OCI-LY1 (cell line): ENCODE results near the gene ARL6IP4.

Experiments used
- H2AFZ ChIP-seq: fragments of 200-600 bp; sonication (generic), shearing (Covaris generic); 2 replicates; pipeline ENCODE4 v1.6.0; 2014; ENCODE audit warnings: antibody characterized with exemption, mild to moderate bottlenecking, low read length
- H3F3A ChIP-seq: fragments of 200-600 bp; sonication (generic), shearing (Covaris generic); 2 replicates; pipeline ENCODE4 v1.6.0; 2014; ENCODE audit warnings: mild to moderate bottlenecking, antibody characterized with exemption, low read length, moderate library complexity; ENCODE audit not compliant: insufficient read depth
- H3K27ac ChIP-seq: fragments of 200-600 bp; sonication (generic); 2 replicates; pipeline ENCODE4 v1.5.1; 2014; ENCODE audit warnings: low read length, mixed run types, mild to moderate bottlenecking, low read depth; ENCODE audit not compliant: poor library complexity, severe bottlenecking
- H3K27me3 ChIP-seq: fragments of 200-600 bp; sonication (generic); 2 replicates; pipeline ENCODE4 v1.6.0; 2014; ENCODE audit warnings: antibody characterized with exemption, mild to moderate bottlenecking, low read length, moderate library complexity; ENCODE audit not compliant: insufficient read depth
- H3K36me3 ChIP-seq: fragments of 200-600 bp; sonication (generic); 2 replicates; pipeline ENCODE4 v1.6.1; 2014; ENCODE audit warnings: mild to moderate bottlenecking, antibody characterized with exemption, low read length, moderate library complexity, mixed read lengths; ENCODE audit not compliant: insufficient read depth
- H3K4me1 ChIP-seq: fragments of 200-600 bp; sonication (generic); 2 replicates; pipeline ENCODE4 v1.5.1; 2014; ENCODE audit warnings: mild to moderate bottlenecking, low read length, moderate library complexity; ENCODE audit not compliant: insufficient read depth, severe bottlenecking
- H3K4me2 ChIP-seq: fragments of 200-600 bp; sonication (generic), shearing (Covaris generic); 2 replicates; pipeline ENCODE4 v1.6.1; 2014; ENCODE audit warnings: low read length
- H3K4me3 ChIP-seq: fragments of 200-600 bp; sonication (generic); 2 replicates; pipeline ENCODE4 v1.5.1; 2014; ENCODE audit warnings: low read length, low read depth, mild to moderate bottlenecking, mixed read lengths; ENCODE audit not compliant: poor library complexity, severe bottlenecking
- H3K79me2 ChIP-seq: fragments of 200-600 bp; shearing (Covaris generic); 2 replicates; pipeline ENCODE4 v1.6.1; 2016; ENCODE audit warnings: mixed run types, low read length, mixed read lengths; ENCODE audit not compliant: insufficient read depth
- H3K9ac ChIP-seq: fragments of 200-600 bp; sonication (generic), shearing (Covaris generic); 2 replicates; pipeline ENCODE4 v1.6.1; 2014; ENCODE audit warnings: mild to moderate bottlenecking, low read length, mixed read lengths
- H3K9me2 ChIP-seq: fragments of 200-600 bp; sonication (generic), shearing (Covaris generic); 2 replicates; pipeline ENCODE4 v1.6.1; 2014; ENCODE audit warnings: low read depth, mild to moderate bottlenecking, low read length, mixed read lengths
- H3K9me3 ChIP-seq: fragments of 200-600 bp; shearing (Covaris generic); 2 replicates; pipeline ENCODE4 v1.6.1; 2014; ENCODE audit warnings: low read length, mixed read lengths
- H4K20me1 ChIP-seq: fragments of 200-600 bp; sonication (generic), shearing (Covaris generic); 2 replicates; pipeline ENCODE4 v1.6.0; 2016; ENCODE audit warnings: mild to moderate bottlenecking, low read length; ENCODE audit not compliant: insufficient read depth
- EZH2 ChIP-seq: fragments of 200-600 bp; sonication (generic), shearing (Covaris generic); IDR thresholded peaks from 2 replicates; pipeline ENCODE4 v1.8.0; 2017; ENCODE audit warnings: borderline replicate concordance, mixed run types, mild to moderate bottlenecking, antibody characterized with exemption, low read length, moderate library complexity, mixed read lengths
- TF ChIP-seq, protein P1 (sequence below): fragments of 200-600 bp; sonication (generic), shearing (Covaris generic); IDR thresholded peaks from 2 replicates; pipeline ENCODE4 v1.5.1; 2017; ENCODE audit warnings: mild to moderate bottlenecking, antibody characterized with exemption, low read length, moderate library complexity, mixed read lengths

Gene ARL6IP4

GRCh38 chr12:122949405-122949804, 31.1 kb upstream of the ARL6IP4 start:
- TF ChIP-seq EZH2: no peak
- TF ChIP-seq, protein P1, sequence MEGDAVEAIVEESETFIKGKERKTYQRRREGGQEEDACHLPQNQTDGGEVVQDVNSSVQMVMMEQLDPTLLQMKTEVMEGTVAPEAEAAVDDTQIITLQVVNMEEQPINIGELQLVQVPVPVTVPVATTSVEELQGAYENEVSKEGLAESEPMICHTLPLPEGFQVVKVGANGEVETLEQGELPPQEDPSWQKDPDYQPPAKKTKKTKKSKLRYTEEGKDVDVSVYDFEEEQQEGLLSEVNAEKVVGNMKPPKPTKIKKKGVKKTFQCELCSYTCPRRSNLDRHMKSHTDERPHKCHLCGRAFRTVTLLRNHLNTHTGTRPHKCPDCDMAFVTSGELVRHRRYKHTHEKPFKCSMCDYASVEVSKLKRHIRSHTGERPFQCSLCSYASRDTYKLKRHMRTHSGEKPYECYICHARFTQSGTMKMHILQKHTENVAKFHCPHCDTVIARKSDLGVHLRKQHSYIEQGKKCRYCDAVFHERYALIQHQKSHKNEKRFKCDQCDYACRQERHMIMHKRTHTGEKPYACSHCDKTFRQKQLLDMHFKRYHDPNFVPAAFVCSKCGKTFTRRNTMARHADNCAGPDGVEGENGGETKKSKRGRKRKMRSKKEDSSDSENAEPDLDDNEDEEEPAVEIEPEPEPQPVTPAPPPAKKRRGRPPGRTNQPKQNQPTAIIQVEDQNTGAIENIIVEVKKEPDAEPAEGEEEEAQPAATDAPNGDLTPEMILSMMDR: no peak
- H3K27me3 ChIP-seq: peaks cover 6% of the 10 kb centered on the region; the same call in 1 of the 2 replicates
- no peak overlapping the region for H3K4me2 ChIP-seq
- H3K36me3 ChIP-seq: no peaks in the 10 kb centered on the region
- no peak overlapping the region for H2AFZ ChIP-seq
- no peaks in the 10 kb centered on the region for H4K20me1 ChIP-seq
- H3K9ac ChIP-seq: no peak overlapping the region
- H3F3A ChIP-seq: no peaks in the 10 kb centered on the region
- no peak overlapping the region for H3K27ac ChIP-seq
- no peaks in the 10 kb centered on the region for H3K9me3 ChIP-seq
- no peaks in the 10 kb centered on the region for H3K79me2 ChIP-seq
- no peaks in the 10 kb centered on the region for H3K4me1 ChIP-seq
- H3K9me2 ChIP-seq: no peaks in the 10 kb centered on the region
- H3K4me3 ChIP-seq: no peak overlapping the region

DNA sequence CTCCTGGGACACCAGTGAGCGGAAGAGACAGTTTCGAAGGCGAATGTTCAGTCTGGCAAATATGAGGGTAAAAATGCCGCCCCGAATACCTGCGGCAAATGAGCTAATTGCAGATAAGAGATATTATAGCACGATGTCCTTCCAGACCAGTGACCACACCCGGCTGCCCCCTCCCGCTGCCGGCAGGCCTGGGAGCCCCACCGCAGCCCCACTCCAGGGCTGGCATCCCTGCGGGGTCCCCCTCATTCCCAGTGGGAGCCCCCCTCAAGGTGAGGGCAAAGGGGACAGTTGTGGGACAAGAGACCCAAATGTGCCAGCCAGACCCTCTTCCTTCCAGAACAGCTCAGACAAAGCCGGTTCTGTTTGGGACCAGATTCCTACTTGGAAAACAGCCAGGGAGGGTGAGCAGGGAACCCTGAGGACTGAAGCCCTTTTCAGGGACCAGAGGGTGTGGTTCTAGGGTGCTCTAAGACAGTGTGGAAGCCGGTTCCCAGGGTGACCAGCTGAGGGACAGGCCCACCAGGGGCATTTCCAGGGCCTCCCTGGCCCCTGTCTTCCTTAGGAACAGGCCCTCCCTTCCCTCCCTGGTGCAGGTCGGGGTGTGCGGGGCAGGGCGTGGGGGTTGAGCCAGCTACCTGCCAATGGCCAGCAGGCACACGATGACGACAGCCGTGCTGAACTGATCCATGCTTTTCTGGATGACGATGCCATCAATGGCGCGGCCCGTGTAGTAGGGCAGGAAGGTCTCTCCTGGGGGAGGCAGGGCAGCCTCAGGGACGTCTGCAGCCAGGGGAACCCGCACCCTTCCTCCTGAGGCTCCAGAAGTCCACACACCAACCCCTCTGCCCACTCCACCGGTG, 30.4 kb upstream of the ARL6IP4 start:
- no peaks in the 10 kb centered on the region for H3K4me1 ChIP-seq
- H3K9me3 ChIP-seq: no peaks in the 10 kb centered on the region
- H3K4me3 ChIP-seq: no peak overlapping the region
- H4K20me1 ChIP-seq: no peaks in the 10 kb centered on the region
- H2AFZ ChIP-seq: no peak overlapping the region
- TF ChIP-seq, protein P1: no peak
- no peak for TF ChIP-seq EZH2
- H3K79me2 ChIP-seq: no peaks in the 10 kb centered on the region
- H3K9ac ChIP-seq: no peak overlapping the region
- no peaks in the 10 kb centered on the region for H3F3A ChIP-seq
- peaks cover 6% of the 10 kb centered on the region; the same call in 1 of the 2 replicates for H3K27me3 ChIP-seq
- no peak overlapping the region for H3K4me2 ChIP-seq
- no peaks in the 10 kb centered on the region for H3K36me3 ChIP-seq
- no peaks in the 10 kb centered on the region for H3K9me2 ChIP-seq
- H3K27ac ChIP-seq: no peak overlapping the region

- TF ChIP-seq, protein P1: no peak
- no peak for TF ChIP-seq EZH2
- no peak overlapping the region for H3K4me3 ChIP-seq
- H3K4me1 ChIP-seq: no peaks in the 10 kb centered on the region
- H3K79me2 ChIP-seq: no peaks in the 10 kb centered on the region
- no peak overlapping the region for H3K9ac ChIP-seq
- H3K36me3 ChIP-seq: no peaks in the 10 kb centered on the region
- H3K27me3 ChIP-seq: peaks cover 6% of the 10 kb centered on the region; the same call in 1 of the 2 replicates
- H3K4me2 ChIP-seq: no peak overlapping the region
- H3K27ac ChIP-seq: no peak overlapping the region
- no peaks in the 10 kb centered on the region for H4K20me1 ChIP-seq
- no peak overlapping the region for H2AFZ ChIP-seq
- no peaks in the 10 kb centered on the region for H3F3A ChIP-seq
- H3K9me3 ChIP-seq: no peaks in the 10 kb centered on the region
- no peaks in the 10 kb centered on the region for H3K9me2 ChIP-seq
Measured at GRCh38 chr12:122951406-122951805, 29.1 kb upstream of the ARL6IP4 start.
